Activated CD8-positive, alpha-beta memory T cell treated with anti-CD3 and anti-CD28 coated beads for 1 hour (primary cell): ENCODE measurements around the gene GALNT18.

Source experiments
- DNase-seq, 2 donors: peaks; one replicate each; pipeline ENCODE4 v3.0.0-alpha.2; 2020; ENCODE audit warnings: low read depth in 1 of 2; ENCODE audit errors: extremely low read depth in 1 of 2

GALNT18 gene

GRCh38 chr11:11624926-11625325 lies 3.1 kb upstream of the GALNT18 start:
- no peak for DNase-seq

- DNase-seq, result no peak
Observed at GRCh38 chr11:11624204-11624603, 2.4 kb upstream of the GALNT18 start.

- DNase-seq, result no peak
Observed at GRCh38 chr11:11622772-11623171, 967 bp upstream of the GALNT18 start.

DNA sequence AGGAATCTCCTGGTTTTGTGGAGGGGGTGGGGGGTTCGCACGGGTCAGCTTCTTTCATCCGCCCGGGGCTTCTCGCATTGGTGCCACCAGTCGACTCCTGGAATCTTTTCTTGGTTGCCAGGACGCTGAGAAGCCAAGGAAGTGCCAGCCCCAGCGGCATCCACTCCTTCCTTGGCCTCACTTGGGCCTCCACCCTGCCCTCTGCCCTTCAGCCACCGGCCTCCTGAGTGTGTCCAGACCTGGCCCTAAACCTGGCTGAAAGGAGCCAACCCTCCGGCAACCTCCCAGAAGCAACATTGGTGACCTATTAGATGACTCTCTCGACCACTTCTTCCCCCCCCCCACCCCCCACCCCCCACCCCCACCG lies 518 bp upstream of the GALNT18 start:
- no peak for DNase-seq

- DNase-seq, result no peak
Observed at GRCh38 chr11:11620921-11621572, 758 bp downstream of the GALNT18 start.

GRCh38 chr11:11620173-11620920 lies 1.5 kb downstream of the GALNT18 start:
- DNase-seq, result no peak

DNA sequence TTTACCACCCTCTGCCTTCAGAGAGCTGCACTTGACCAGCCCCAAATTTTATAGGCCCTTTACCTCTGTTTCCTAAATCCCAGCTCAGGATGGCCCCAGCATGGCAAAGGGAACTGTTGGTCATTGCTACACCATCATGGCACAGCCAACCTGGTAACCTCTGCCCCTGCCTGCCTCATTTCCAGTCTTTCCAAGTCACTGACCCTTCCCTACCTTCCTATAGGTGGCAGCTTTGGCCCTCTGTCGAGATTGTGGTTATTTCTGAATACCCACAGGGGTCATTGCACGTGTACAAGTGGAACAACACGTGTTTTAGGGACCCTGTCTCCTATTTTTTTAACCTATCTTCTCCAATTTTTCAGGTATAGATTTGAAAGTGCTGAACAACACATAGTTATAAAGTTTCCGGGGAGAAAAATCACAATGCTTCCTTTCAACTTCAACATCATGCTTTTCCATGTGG lies 2.8 kb downstream of the GALNT18 start:
- no peak for DNase-seq

- no peak for DNase-seq
Observed at GRCh38 chr11:11615086-11615485, 6.7 kb downstream of the GALNT18 start.

DNA sequence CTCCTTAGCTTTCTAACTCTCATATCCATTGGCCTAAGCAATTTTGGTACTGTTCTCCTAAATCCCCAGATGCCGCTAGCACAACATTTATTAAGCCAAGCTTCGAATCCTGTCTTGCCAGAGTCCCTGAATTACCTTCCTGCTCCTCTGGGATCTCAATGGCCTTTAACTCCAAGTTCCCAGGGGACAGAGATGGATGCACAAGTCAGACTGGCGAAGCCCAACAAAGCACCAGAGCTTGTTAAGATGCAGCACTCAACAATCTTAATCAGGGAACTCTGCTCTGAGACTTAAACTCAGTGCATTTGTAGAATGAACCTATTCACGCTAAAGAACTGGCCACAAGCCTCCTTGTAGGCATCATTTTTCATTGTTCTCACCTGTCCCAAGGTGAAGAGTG lies 9.4 kb downstream of the GALNT18 start:
- no peak for DNase-seq

DNA sequence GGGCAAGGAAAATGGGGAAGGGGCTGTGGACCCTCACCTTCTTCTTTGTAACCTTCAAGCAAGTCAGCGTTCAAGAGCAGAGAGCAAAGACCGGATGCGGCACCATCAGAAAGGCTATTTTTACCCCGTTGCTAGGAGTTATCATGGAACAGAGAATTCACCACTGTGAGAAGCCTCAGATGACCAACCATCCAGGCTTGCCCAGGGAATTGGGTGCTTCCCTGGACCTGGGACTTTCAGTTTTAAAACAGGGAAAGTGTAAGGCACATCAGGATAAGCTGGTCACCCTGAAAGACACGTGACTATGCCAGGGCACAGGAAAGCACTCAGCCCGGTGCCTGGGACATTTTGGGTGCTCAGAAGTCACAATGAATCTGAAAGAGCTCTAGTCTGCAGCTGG lies 10.4 kb downstream of the GALNT18 start:
- no peak for DNase-seq

DNA sequence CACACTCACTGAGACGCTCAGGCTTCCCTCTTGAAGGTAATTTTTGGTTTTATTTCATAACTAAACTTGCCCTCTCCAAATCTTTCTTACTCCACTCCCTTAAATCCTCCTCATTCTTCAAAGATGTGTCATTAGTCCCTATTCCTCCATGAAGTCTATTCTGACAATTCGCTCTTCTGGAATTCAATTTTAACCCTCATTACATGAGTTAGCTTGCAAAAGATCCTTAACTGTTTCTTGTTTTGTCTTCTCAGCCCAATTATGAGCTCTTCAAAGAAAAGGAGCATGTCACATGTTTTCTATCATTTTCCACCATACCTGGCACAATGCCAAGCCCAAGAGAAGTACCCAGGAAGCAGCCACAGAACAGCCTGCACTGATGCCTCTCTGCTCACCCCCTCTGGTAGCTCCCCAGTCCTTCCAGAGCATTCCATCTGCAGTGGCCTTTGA lies 13.0 kb downstream of the GALNT18 start:
- DNase-seq, result no peak

GRCh38 chr11:11607772-11608171 lies 14.0 kb downstream of the GALNT18 start:
- DNase-seq, result no peak

DNA sequence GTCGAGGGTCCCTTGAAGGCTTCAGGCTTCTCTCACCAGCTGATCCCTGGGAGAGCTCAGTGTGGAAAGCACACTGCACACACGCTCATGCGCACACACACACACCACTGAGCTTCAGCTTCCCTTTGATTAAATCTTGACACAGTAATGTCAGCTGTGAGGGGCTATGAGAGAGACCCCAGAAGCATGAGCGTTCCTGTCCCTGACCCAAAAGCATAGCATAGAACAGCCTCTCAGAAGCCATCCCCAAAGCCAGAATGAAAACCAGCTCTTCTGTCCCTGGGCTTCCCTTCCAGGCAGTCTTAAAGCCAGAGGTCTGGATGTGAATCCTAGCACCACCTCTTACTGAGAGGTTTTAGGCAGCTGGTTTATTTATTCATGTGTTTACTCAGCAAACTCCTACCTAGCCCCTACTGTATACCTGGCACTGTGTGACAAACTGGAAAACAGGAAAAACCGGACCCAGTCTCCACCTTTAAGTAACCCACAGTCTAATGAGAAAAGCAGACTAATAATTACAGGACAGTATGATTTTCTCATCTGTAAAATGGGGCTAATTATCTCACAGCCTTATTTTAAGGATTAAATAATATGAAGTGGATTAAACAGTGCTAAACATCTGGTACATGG lies 15.9 kb downstream of the GALNT18 start:
- DNase-seq, result no peak

GRCh38 chr11:11605181-11605580 lies 16.6 kb downstream of the GALNT18 start:
- DNase-seq, result no peak

GRCh38 chr11:11604370-11604990 lies 17.3 kb downstream of the GALNT18 start:
- DNase-seq, result no peak

DNA sequence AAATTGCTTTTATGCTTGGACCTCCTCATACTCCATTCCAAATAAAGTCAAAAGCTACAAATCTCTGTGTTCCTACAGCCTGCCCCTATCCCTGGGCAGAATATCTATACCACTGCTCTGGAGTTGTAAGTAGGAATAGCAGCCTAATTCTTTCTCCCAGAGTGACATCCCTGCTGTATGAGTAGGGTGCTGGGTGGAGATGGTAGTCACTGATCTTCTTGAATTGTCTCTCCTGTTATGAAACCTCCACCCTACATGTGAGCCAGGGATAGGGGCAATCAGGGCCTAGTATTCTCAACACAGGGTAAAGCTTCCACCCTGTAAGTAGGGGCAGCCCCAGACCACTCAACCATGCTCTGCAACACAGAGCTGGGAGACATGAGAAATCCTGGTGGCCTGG lies 19.8 kb downstream of the GALNT18 start:
- DNase-seq, result no peak

- DNase-seq, result no peak
Observed at GRCh38 chr11:11600288-11600687, 21.5 kb downstream of the GALNT18 start.

- DNase-seq, result no peak
Observed at GRCh38 chr11:11598243-11598642, 23.6 kb downstream of the GALNT18 start.

- DNase-seq, result no peak
Observed at GRCh38 chr11:11594162-11594561, 27.6 kb downstream of the GALNT18 start.

- DNase-seq, result no peak
Observed at GRCh38 chr11:11592146-11592684, 29.6 kb downstream of the GALNT18 start.

GRCh38 chr11:11589437-11589836 lies 32.4 kb downstream of the GALNT18 start:
- no peak for DNase-seq
